Stimulated activated naive CD8-positive, alpha-beta T cell treated with anti-CD3 and anti-CD28 coated beads, Interleukin-15, amount 100 ng/mL, for 72 hours (primary cell): Measurements from ENCODE around the gene MYO18B.
"Not testable (repeated sequence)": the region's sequence is repeated elsewhere in the genome, so short reads cannot be mapped to it uniquely, and the experiment has no call there.

Experiments used
- ATAC-seq: fragments of 150-1000 bp; cut with Tn5 transposase; 2 replicates; pipeline ENCODE4 v1.10.0; 2021; ENCODE audit warnings: mild to moderate bottlenecking, moderate library complexity
- DNase-seq, 2 donors: peaks; one replicate each; pipeline ENCODE4 v3.0.0; 2021 to 2022
- H3K27ac Mint-ChIP-seq, 2 donors: one replicate each; pipeline ENCODE4 v1.8.0; 2022; ENCODE audit warnings: mild to moderate bottlenecking in 2 of 2, mixed read lengths in 2 of 2, moderate library complexity in 2 of 2
- H3K27me3 Mint-ChIP-seq: one replicate; pipeline ENCODE4 v1.8.0; 2022; ENCODE audit warnings: mixed read lengths
- H3K4me1 Mint-ChIP-seq: one replicate; pipeline ENCODE4 v1.8.0; 2022; ENCODE audit warnings: mild to moderate bottlenecking, mixed read lengths
- H3K4me3 Mint-ChIP-seq, 2 donors: one replicate each; pipeline ENCODE4 v1.8.0; 2022; ENCODE audit warnings: mild to moderate bottlenecking in 2 of 2, mixed read lengths in 2 of 2, moderate library complexity in 1 of 2
- H3K9me3 Mint-ChIP-seq, 2 donors: one replicate each; pipeline ENCODE4 v1.8.0; 2022; ENCODE audit warnings: mixed read lengths in 2 of 2

Gene MYO18B

DNA sequence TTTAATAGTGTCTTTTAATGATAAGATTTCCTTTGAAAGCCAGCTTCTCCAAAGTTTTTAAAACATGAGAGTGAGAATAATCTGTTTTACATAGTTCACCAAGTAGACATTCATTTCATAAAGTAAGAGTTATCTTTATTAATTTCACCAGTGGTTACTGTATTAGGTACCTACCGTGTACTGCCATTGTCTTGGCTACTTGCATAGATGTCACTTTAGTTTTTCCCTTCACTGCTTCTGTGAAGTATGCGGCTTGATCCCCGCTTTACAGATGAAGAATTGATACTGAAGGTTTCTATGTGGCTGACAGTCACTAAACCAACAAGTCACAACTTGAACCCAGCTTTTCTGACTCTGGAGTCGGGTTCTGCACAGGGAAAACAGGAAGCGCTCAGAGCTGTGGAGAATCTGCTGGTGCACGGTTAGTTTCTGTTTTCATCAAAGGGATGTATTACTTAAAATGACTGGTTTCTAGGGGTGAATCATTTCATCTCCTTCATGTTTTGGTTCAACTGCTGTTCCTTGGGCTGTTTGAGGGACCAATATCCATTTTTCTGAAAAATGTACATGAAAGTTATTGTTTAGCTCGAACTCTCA is 39.3 kb upstream of the MYO18B start:
- peaks cover 17% of the 10 kb centered on the region for H3K4me1 Mint-ChIP-seq
- DNase-seq: peak in 1 of 2 donors; percentile 44
- H3K27me3 Mint-ChIP-seq: no peaks in the 10 kb centered on the region
- peak overlapping the region in 1 of 2 donors; percentile 74 for H3K27ac Mint-ChIP-seq
- no peaks in the 10 kb centered on the region for H3K9me3 Mint-ChIP-seq
- H3K4me3 Mint-ChIP-seq: peak overlapping the region in 1 of 2 donors; percentile 30
- ATAC-seq: peak; percentile 85

DNA sequence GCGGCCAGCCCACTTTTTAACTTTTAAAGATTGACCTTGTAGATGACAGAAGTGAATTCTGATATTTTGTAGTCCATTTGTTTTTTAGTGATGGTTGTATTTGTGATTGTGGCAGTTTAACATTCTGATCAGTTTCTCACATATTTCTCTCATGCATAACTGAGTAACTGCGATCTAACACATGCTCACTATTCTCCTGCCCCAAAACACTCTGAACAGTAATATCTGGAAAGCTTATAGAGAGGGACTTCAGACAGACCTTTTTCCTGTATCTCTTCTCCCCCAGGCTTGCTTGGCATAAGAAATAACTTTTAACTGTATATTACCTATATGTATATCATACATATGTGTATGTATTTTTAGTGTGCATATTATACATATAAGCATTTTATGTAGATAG is 37.3 kb upstream of the MYO18B start:
- ATAC-seq (no peak), DNase-seq (no peak)
- no peaks in the 10 kb centered on the region for H3K9me3 Mint-ChIP-seq
- H3K27ac Mint-ChIP-seq: no peak overlapping the region
- peaks cover 25% of the 10 kb centered on the region for H3K4me1 Mint-ChIP-seq
- H3K27me3 Mint-ChIP-seq: no peaks in the 10 kb centered on the region
- no peak overlapping the region for H3K4me3 Mint-ChIP-seq

DNA sequence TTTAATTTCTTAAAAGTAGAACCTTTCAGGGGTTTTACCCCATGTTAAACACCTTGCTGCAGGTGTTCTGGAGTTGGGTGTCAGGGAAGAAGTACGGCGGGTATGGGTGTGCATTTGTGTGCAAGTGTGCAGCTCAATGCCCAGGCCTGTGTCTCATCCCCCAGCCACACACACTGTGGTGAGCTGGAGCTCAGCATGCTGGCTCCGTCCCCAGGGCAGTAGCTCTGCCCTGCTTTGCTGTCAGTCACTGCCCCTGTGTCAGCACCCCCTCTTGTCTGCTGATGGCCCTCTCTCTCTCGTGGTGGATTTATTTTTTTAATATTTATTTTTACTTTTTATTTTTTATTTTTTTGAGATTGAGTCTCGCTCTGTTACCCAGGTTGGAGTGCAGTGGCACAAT is 35.8 kb upstream of the MYO18B start:
- H3K4me3 Mint-ChIP-seq: no peak overlapping the region
- no peak for DNase-seq
- H3K9me3 Mint-ChIP-seq: no peaks in the 10 kb centered on the region
- H3K4me1 Mint-ChIP-seq: peaks cover 32% of the 10 kb centered on the region
- no peaks in the 10 kb centered on the region for H3K27me3 Mint-ChIP-seq
- peak overlapping the region in 1 of 2 donors; percentile 45 for H3K27ac Mint-ChIP-seq
- no peak for ATAC-seq

DNA sequence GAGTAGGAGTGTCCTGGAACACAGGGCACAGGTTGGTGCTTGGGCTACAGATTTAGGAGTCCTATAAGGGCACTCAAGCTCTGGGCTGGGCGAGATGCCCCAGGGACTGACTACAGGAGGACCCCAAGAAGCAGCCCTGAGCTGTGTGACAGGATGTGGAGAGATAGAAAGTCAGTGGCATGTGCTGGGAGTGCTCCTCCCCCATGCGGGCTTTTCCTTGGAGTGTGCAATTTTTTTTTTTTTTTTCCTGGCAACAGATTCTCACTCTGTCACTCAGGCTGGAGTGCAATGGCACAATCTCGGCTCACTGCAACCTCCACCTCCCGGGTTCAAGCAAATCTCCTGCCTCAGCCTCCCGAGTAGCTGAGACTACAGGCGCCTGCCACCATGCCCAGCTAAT is 33.6 kb upstream of the MYO18B start:
- not testable (repeated sequence) for H3K9me3 Mint-ChIP-seq, H3K4me3 Mint-ChIP-seq, ATAC-seq, DNase-seq, H3K27me3 Mint-ChIP-seq
- H3K27ac Mint-ChIP-seq: peak overlapping the region in 1 of 2 donors; percentile 73
- peaks cover 22% of the 10 kb centered on the region for H3K4me1 Mint-ChIP-seq

DNA sequence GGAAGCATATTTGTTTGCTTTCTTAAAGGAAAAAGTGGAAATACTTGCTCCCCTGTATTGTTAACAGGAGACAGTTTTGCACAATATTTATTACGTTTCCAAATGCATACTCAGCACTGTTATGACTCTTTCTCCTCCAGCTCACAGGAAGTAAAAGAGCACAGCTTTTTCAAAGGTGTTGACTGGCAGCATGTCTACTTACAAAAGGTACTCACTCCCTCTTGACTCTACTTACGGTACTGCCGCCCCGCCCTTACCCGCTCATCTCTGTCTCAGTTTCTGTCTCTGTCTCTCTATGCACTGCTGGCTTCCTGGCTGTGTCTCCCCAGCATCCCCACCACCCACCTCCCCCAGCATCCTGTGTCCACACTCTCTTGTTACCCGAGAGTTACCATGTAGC is 32.2 kb upstream of the MYO18B start:
- Mint-ChIP-seq H3K4me1 (peaks cover 22% of the 10 kb centered on the region), H3K4me3 (no peak overlapping the region), H3K9me3 (no peaks in the 10 kb centered on the region), H3K27me3 (no peaks in the 10 kb centered on the region), H3K27ac (peak overlapping the region; percentile 29 to 53)
- ATAC-seq (peak; percentile 96), DNase-seq (peak in 1 of 2 donors; percentile 34)

DNA sequence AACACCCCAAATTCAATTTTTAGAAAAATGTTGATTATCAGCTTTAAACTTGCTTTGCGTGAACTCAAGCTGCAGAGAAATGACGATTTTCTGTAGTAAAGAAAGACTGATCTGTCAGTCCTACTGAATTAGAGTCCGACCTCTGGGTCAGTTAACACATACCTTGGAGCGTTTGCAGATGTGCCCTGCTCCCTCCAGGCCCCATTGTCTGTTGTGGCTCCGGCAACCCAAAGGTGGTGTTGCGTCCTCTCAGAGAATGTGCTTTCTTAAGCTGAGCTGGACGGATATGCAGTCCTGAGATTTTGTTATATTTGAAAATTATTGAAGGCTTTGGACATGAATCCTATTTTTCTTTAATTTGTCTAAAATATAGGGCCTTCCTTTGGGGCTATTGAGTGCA is 31.5 kb upstream of the MYO18B start:
- no peak overlapping the region for H3K4me3 Mint-ChIP-seq
- no peak for DNase-seq
- H3K4me1 Mint-ChIP-seq: peaks cover 22% of the 10 kb centered on the region
- H3K9me3 Mint-ChIP-seq: no peaks in the 10 kb centered on the region
- no peak overlapping the region for H3K27ac Mint-ChIP-seq
- no peaks in the 10 kb centered on the region for H3K27me3 Mint-ChIP-seq
- no peak for ATAC-seq

DNA sequence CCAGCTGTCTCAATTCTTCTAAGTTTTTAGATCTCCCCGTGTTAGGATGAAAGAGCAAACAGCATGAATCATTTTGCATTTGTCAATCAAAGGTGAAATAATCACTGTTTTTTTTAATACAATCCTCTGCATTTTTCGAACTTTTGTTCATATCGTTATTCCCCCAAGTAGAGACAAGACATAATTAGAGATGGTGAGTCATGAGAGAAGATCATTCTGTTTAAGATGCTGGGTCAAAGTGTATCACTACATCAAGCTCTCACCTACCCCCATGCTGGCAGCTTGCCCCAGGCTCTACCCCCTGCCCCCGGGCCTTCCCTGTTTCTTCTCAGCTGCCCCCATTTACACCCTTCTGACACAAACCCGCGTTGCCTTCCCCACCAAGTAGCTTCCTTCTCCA is 30.5 kb upstream of the MYO18B start:
- peak overlapping the region in 1 of 2 donors; percentile 81 for H3K27ac Mint-ChIP-seq
- ATAC-seq: no peak

DNA sequence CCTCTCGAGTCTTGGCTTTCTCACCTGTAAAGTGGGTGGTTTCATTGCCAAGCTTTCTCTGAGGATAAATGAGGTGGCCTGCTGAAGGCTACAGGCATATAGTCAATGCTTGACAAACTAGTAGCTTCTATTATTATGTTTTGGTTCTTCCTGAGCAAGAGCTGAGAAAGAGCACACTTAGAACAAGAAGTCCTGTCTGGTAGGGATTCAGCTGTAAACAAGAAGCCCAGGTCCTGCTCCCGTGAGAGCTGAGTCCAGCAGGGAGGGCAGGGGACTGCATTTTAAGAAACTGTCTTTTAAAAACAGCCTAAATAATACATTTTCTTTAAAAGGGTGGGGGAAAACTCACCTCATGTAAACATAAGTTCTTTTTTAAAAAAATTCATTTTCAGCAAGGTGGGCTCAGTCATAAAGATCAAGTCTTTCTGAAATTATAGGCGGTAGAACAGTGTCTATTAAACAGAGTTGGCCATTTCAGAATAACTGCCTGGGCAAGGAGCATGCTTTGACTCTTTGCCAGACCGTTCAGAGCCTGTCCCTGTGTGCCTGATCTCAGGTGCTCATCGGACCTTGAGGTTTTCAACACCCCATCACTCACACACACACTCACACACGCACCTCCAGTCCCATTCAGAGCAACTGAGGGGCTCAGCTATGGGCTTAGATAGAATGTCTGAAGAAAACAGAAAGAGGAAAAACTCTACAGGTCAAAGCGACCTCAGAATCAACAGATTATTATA is 29.2 kb upstream of the MYO18B start:
- ATAC-seq: no peak
- DNase-seq: no peak
- no peaks in the 10 kb centered on the region for H3K27me3 Mint-ChIP-seq
- peaks cover 22% of the 10 kb centered on the region for H3K4me1 Mint-ChIP-seq
- no peaks in the 10 kb centered on the region for H3K9me3 Mint-ChIP-seq
- H3K27ac Mint-ChIP-seq: peak overlapping the region; percentile 46 to 50
- H3K4me3 Mint-ChIP-seq: no peak overlapping the region

More for the DNA sequence above, 30.5 kb upstream of the MYO18B start:
- H3K27me3 Mint-ChIP-seq: no peaks in the 10 kb centered on the region
- H3K9me3 Mint-ChIP-seq: no peaks in the 10 kb centered on the region
- peaks cover 22% of the 10 kb centered on the region for H3K4me1 Mint-ChIP-seq
- H3K4me3 Mint-ChIP-seq: no peak overlapping the region
- no peak for DNase-seq

DNA sequence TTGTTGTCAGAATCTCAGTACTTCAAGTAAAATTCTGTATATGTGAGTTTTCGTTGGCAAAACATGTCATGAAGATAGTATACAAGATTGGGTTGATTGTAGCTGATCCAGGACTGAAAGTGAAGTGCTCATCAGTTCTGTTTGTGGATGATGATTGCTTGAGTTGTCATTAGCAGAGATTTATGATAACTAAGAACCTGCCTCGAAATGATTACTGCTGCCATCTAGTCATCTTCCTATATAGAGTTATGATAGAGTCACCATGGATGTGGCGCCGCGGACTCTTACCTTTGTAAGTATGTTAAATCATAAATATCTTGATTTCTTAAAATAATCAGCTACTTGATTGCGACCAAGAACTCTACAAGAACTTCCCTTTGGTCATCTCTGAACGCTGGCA is 27.9 kb upstream of the MYO18B start:
- Mint-ChIP-seq H3K4me3 (no peak overlapping the region), H3K27ac (no peak overlapping the region), H3K27me3 (no peaks in the 10 kb centered on the region), H3K9me3 (no peaks in the 10 kb centered on the region), H3K4me1 (peaks cover 13% of the 10 kb centered on the region)
- ATAC-seq: no peak
- no peak for DNase-seq

DNA sequence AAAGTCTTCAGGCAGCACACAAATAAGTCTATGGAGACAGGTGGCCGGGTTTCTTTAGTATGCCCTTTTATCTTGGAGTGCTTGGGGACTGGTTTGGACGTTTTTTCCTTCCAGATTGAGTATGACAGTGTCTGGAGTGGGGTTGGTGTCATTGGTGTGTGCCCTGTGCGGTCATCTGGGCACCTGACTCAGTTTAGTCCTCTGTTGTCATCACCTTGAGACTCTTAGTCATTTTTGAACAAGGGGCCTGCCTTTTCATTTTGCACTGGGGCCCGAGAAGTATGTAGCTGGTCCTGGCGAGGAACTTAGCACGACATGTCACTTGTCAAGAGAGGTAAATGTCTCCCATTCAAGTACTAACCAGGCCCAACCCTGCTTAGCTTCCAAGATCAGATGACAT is 27.2 kb upstream of the MYO18B start:
- no peak overlapping the region for H3K4me3 Mint-ChIP-seq
- ATAC-seq (no peak), DNase-seq (no peak)
- H3K4me1 Mint-ChIP-seq: peaks cover 6% of the 10 kb centered on the region
- H3K27me3 Mint-ChIP-seq: no peaks in the 10 kb centered on the region
- H3K9me3 Mint-ChIP-seq: no peaks in the 10 kb centered on the region
- H3K27ac Mint-ChIP-seq: no peak overlapping the region

DNA sequence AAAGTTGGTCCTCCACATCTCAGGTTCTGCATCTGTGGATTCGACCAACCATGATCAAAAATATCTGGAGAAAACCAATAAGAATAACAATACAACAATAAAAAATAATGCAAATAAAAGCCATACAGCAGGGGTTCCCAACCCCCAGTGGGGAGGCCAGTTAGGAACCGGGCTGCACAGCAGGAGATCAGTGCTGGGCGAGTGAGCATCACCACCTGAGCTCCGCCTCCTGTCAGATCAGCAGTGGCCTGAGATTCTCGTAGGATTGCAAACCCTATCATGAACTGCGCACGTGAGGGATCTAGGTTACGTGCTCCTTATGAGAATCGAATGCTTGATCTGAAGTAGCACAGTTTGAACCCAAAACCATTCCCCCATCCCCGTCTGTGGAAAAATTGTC is 25.4 kb upstream of the MYO18B start:
- no peak for ATAC-seq

DNA sequence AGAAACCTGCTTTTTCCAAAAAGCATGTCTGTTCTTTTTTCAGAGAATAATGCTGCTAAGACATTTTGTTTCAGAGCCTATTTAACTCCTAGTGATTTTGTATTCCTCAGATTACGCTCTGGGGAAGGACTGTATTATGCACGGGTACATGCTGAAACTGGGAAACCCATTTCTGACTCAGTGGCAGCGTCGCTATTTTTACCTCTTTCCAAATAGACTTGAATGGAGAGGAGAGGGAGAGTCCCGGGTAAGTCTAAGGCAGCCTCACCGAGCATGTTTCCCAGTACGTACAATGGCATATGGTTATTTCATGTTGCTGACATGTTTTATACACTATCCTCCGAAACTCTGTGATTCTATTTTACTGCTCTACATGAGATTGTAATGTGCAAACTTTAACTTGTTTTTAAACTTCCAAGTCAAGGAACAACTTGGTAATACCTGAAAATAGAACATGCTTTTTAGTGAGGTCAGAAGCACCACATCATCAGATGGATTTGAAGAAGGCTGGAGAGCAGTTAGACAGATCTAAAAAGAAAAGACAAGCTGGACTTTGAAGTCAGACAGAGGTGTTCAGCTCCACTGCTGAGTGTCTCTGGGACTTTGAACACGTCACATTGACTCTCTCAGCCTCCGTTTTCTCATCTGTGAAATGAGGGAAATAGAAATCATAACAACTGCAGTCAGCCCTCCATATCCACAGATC is 23.7 kb upstream of the MYO18B start:
- Mint-ChIP-seq H3K9me3 (no peaks in the 10 kb centered on the region), H3K4me1 (no peaks in the 10 kb centered on the region), H3K4me3 (no peak overlapping the region), H3K27me3 (no peaks in the 10 kb centered on the region), H3K27ac (no peak overlapping the region)
- ATAC-seq (no peak), DNase-seq (no peak)

More for the DNA sequence above, 25.4 kb upstream of the MYO18B start:
- no peak for DNase-seq
- H3K4me3 Mint-ChIP-seq: no peak overlapping the region
- H3K27me3 Mint-ChIP-seq: no peaks in the 10 kb centered on the region
- no peaks in the 10 kb centered on the region for H3K9me3 Mint-ChIP-seq
- no peaks in the 10 kb centered on the region for H3K4me1 Mint-ChIP-seq
- H3K27ac Mint-ChIP-seq: peak overlapping the region in 1 of 2 donors; percentile 19

DNA sequence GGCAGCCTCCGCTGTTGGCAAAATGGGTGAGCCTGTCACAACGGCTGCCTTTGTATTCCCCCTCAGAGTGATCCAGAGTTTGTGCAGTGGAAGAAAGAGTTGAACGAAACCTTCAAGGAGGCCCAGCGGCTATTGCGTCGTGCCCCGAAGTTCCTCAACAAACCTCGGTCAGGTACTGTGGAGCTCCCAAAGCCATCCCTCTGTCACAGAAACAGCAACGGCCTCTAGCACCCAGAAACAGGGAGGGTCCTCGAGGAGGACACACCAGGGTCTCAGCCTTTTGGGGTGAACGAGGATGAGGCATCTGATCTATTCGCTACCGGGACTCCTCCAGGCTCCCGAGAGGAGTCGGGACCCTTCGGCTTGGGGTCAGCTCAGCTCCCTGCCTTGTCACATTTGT is 19.8 kb upstream of the MYO18B start:
- DNase-seq: no peak
- Mint-ChIP-seq H3K27me3 (no peaks in the 10 kb centered on the region), H3K4me1 (peaks cover 7% of the 10 kb centered on the region), H3K4me3 (no peak overlapping the region), H3K9me3 (no peaks in the 10 kb centered on the region), H3K27ac (no peak overlapping the region)
- ATAC-seq: no peak

DNA sequence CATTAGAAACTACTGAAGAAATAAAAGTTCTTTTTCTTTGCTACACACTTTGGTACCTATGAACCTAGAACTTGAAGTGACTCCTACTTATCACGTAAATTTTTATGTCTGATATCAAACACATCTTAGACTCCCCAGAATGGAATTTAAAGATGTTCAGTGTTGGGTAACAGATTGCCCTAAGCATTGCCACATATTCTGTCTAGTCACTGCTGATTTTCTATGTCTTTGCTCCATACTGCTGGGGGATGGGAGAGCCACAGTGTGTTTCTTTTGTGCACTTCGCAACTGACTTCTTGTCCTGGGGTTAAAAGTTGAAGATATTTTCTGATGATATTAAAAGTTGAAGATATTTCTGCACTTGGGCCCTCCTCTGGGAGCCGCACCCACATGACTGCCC is 19.4 kb upstream of the MYO18B start:
- Mint-ChIP-seq H3K9me3 (no peaks in the 10 kb centered on the region), H3K4me1 (peaks cover 7% of the 10 kb centered on the region), H3K27ac (no peak overlapping the region), H3K4me3 (no peak overlapping the region), H3K27me3 (no peaks in the 10 kb centered on the region)
- DNase-seq (no peak), ATAC-seq (no peak)

DNA sequence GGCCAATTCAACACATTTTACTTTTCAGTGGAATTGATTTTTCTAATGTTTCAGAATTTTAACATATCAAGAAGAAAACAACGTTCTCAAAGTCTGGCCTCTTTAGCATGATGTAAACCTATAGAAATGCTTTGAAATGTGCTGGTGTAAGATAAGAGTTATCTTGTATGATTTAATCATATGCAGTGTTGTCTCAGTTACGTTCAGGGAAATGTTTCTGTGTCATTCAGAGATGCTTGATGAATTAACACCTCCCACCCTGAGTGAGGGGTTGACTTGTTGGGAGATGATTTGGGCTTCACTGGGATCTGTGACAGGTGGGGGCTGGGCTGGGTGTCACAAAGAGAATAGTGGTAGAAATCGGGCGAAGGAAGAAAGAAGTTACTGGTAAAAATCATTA is 15.7 kb upstream of the MYO18B start:
- no peak for DNase-seq
- peaks cover 21% of the 10 kb centered on the region for H3K4me1 Mint-ChIP-seq
- peak overlapping the region; percentile 3 to 55 for H3K27ac Mint-ChIP-seq
- no peaks in the 10 kb centered on the region for H3K9me3 Mint-ChIP-seq
- H3K27me3 Mint-ChIP-seq: no peaks in the 10 kb centered on the region
- no peak overlapping the region for H3K4me3 Mint-ChIP-seq
- ATAC-seq: peak; percentile 80

DNA sequence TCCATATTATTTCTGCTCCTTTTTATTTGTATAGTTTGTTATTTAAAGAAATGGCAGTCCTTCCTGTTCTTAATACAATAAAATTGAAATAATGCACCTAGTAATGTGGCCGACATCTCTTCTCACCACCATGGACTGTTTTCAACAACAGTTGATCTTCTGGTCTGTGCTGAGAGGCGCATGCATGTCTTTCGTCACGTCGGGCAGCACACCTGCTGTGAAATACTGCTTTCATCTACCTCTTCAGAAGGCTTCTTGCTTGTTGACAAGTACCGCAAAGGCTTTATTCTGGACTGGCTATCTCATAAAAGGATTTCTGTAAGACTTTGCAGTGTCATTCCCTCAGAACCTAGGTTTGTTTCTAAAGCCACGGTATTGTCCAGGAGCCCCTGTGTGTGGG is 13.9 kb upstream of the MYO18B start:
- ATAC-seq (no peak), DNase-seq (no peak)
- Mint-ChIP-seq H3K9me3 (no peaks in the 10 kb centered on the region), H3K4me1 (peaks cover 24% of the 10 kb centered on the region), H3K27me3 (no peaks in the 10 kb centered on the region), H3K4me3 (no peak overlapping the region), H3K27ac (no peak overlapping the region)
